GM12892 (cell line): Measurements from ENCODE around the gene CYP4A22.

Source experiments
- POLR2A ChIP-seq: IDR thresholded peaks from 2 replicates; pipeline ENCODE4 v1.6.1; 2011; ENCODE audit warnings: low read depth, low read length, control low read depth
- POLR2AphosphoS5 ChIP-seq: IDR thresholded peaks from 2 replicates; pipeline ENCODE4 v1.6.1; 2011; ENCODE audit warnings: low read depth, low read length, control low read depth

DNA sequence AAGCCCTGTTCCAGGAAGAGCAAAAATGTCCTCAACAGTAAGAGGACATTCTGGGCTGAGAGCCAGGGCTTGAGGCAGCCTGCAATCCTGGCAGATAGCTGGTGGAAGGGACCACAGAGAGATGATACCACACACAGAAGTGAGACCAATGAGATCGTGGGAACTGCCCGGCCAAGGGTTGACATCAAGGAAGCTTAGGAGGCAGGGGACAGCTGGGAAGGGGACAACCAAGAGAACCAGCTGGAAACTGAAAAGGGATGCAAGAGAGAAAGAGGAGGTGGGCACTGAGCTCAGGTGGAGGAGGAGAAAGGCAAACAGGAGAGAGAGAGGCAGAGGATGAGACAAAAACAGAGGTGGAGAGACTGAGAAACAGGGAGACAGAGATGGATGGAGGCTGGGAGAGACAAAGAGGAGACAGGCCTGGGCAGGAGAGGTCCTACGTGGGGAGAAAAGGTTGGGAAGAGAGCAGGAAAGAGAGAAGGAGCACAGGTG lies 43.4 kb downstream of the CYP4A22 start:
- TF ChIP-seq POLR2AphosphoS5 (no peak), POLR2A (no peak)
